ENCODE results near the gene KLHL2. TPM values are rescaled to one million over a fixed set of nuclear protein-coding genes. Genes with fewer than 3 reads are reported as not detected.

The KLHL2 gene
- total RNA-seq, 2 donors from 2014 or later = 23.8 to 26.6 TPM

- DNase-seq (ENCODE audit: low spot score) = no peak
- intact Hi-C loops (cut with DNase I) = no loop called here
These were observed 136.2 kb downstream of the KLHL2 start for GRCh38 chr4:165343353-165344191.

- no peak for DNase-seq (ENCODE audit: low spot score)
- intact Hi-C loops (cut with DNase I) = no loop called here
These were observed 138.5 kb downstream of the KLHL2 start for GRCh38 chr4:165345666-165346417.

- intact Hi-C loops (cut with DNase I) = no loop called here
- DNase-seq (ENCODE audit: low spot score) = no peak
These were observed 140.5 kb downstream of the KLHL2 start for GRCh38 chr4:165347647-165348569.

GRCh38 chr4:165351359-165352130 lies 144.2 kb downstream of the KLHL2 start:
- intact Hi-C loops (cut with DNase I) = loop anchor here (10.0 kb wide), 1 partner anchor 217 kb away; no protein-coding TSS in a partner anchor
- DNase-seq (ENCODE audit: low spot score) = no peak

GRCh38 chr4:165355900-165356300 lies 148.5 kb downstream of the KLHL2 start:
- intact Hi-C loops (cut with DNase I) = loop anchor here (5.0 to 10.0 kb wide), 2 partner anchors 106 to 221 kb away; no protein-coding TSS in a partner anchor
- DNase-seq (ENCODE audit: low spot score) = no peak

- intact Hi-C loops (cut with DNase I) = loop anchor here (5.0 to 10.0 kb wide), 2 partner anchors 103 to 225 kb away; no protein-coding TSS in a partner anchor
- DNase-seq (ENCODE audit: low spot score) = no peak
These were observed 152.1 kb downstream of the KLHL2 start for GRCh38 chr4:165359506-165359905.

- intact Hi-C loops (cut with DNase I) = no loop called here
- DNase-seq (ENCODE audit: low spot score) = no peak
These were observed 152.8 kb downstream of the KLHL2 start for GRCh38 chr4:165360041-165360695.

GRCh38 chr4:165360985-165361670 lies 153.8 kb downstream of the KLHL2 start:
- DNase-seq (ENCODE audit: low spot score) = no peak
- intact Hi-C loops (cut with DNase I) = no loop called here

GRCh38 chr4:165361810-165362209 lies 154.4 kb downstream of the KLHL2 start:
- no peak for DNase-seq (ENCODE audit: low spot score)
- intact Hi-C loops (cut with DNase I) = no loop called here

- DNase-seq (ENCODE audit: low spot score) = no peak
- intact Hi-C loops (cut with DNase I) = no loop called here
These were observed 157.2 kb downstream of the KLHL2 start for GRCh38 chr4:165364452-165365080.

- intact Hi-C loops (cut with DNase I) = no loop called here
- no peak for DNase-seq (ENCODE audit: low spot score)
These were observed 159.7 kb downstream of the KLHL2 start for GRCh38 chr4:165367040-165367439.

- intact Hi-C loops (cut with DNase I) = no loop called here
- DNase-seq (ENCODE audit: low spot score) = no peak
These were observed 160.8 kb downstream of the KLHL2 start for GRCh38 chr4:165368114-165368513.

GRCh38 chr4:165368567-165368966 lies 161.2 kb downstream of the KLHL2 start:
- intact Hi-C loops (cut with DNase I) = no loop called here

GRCh38 chr4:165369522-165369921 lies 162.2 kb downstream of the KLHL2 start:
- DNase-seq (ENCODE audit: low spot score) = no peak
- intact Hi-C loops (cut with DNase I) = no loop called here

More at GRCh38 chr4:165368567-165368966, 161.2 kb downstream of the KLHL2 start:
- no peak for DNase-seq (ENCODE audit: low spot score)

GRCh38 chr4:165370530-165370929 lies 163.2 kb downstream of the KLHL2 start:
- DNase-seq (ENCODE audit: low spot score) = no peak
- intact Hi-C loops (cut with DNase I) = loop anchor here in 1 of 2 donors (10.0 kb wide), 1 partner anchor 1876 kb away; the partner anchor contains the start of gene TMA16

All from posterior vena cava (tissue), 2 donors.